GM19452 (cell line): Measurements from ENCODE around the gene SCUBE1.

Experiments used
- ATAC-seq: cut with Tn5 transposase; IDR thresholded peaks from one replicate; pipeline ENCODE4 v1.9.1; 2021; ENCODE audit not compliant: unreplicated experiment

SCUBE1 gene

DNA sequence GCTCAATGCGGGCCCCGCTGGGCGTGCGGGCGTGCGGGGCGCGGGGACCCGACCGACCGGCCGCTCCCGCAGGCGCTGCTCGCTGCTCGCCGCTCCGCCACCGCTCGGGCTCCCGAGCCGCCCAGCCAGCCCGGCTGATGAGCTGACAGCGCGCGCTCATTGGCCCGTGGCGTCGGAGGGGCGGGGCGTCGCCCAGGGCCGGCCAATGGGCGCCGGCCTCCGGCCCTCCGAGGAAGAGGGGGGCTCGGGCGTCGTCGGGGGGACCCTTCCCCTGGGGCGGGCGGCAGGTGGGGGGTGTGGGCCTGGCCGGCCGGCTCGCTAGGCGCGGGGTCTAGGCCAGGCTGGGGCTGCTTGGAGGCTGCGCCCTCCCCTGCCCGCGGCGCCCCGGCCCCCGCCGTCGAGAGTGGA lies at the start of gene SCUBE1:
Gene SCUBE1, minus strand, starts transcription at position 111 of the 408 bp plus-strand sequence. CDS start 111 bp downstream, outside the sequence.
- no peak for ATAC-seq

DNA sequence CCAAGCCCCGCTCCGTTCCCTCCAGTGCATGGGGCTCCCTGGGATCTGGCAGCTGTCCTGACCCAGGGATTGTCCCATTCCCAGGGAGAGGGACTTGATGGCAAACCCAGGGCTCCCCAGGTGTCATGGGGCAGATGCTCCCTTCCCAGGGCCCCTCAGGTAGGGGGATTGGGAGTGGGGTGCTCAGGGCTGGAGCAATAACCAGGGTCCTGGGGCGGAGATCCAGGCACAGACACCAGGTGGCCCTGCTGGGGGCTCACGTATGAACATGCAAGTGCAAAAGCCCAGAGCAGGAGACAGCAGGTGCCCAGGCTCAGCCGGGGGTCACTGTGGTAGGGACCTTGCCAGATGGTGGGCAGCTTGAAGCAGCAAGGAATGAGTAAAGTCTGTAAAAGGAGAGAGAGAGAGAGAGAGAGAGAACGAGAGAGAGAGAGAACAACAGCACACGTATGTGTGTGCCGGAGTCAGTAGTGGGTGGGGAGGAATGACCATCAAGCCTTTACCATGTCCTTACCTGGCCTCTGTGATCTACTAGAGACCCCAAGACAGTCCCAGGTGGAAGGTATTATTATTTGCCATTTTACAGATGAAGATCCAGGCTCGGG lies 49.3 kb upstream of the SCUBE1 start:
- ATAC-seq, result no peak

DNA sequence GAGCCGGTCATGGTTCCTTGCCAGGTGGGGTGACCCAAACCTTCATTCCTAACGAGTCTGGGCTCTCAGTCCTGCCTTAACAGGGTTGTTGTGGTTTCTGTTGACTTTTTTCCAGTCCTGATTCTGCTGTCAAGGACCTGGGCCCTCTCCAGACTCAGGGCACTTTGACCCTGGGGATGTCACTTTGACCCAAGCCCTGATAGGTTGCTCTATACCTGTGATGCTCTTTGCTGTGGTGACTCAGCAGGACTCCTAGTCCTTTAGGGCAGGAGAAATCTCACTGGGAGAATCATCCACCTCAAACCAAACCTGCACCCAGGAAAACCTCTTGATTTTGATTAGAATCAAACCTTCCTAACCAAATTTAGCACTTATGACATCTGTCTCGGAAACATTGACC lies 48.1 kb upstream of the SCUBE1 start:
- no peak for ATAC-seq

DNA sequence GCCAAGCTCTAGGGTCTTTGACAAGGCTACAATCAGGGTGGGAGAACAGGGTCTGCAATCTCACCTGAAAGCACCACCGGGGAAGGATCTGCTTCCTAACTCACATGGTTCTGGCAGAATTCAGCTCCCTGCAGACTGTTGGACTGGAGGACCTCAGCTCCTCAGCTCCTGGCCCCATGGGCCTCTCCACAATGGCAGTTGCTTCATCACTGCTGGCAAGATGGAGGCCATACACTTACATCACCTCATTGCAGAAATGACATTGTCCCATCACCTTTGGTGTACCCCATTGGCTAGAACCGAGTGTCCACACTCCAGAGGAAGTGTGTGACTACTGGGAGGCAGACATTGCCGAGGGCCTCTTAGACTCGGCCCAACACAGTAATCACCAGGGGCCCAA lies 47.7 kb upstream of the SCUBE1 start:
- ATAC-seq, result no peak

DNA sequence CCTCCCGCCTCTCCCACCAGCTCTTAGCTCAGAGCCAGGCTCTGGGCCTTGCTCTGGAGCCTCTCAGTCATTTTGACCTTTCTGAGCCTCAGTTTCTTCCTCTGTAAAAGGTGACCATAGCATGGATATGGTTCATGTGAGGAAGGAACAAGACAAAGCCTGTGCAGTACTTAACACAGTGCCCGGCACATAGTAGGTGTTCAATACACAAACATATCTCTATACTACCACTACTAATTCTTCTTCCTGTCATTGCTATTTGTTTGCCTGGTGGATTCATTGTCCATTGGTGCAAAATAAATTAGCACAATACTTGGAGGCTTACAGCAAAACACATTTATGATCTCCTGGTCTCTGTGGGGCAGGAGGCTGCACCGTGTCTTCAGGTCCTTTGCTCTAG lies 47.0 kb upstream of the SCUBE1 start:
- no peak for ATAC-seq

DNA sequence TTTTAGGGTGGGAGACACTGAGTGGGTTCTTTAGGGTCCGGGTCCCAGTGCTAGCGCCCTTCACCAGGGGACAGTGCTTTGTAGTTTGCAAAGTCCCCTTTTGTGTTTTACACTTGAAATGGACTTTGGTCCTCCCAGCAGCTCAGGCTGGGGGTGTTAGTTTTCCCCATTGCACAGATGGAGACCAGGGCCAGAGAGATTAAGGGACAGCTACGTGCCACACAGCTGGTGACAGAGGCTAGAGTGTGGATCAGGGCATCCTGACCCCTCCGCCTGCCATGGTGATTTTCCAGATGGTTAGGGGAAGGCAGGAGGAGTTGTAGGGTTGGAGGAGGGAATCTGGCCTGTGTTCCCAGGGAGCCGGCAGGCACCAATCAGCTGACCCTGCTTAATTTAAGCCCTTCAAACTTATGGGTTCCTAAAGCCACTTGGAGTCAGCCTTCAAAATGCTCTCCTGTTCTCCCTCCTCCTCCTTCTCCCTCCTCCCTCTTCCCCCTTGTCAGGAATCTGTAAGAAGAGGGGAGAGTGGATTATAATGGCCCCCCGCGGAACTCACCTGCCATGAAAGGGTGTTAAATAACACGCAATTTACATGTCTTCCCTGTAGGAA lies 46.2 kb upstream of the SCUBE1 start:
- no peak for ATAC-seq

DNA sequence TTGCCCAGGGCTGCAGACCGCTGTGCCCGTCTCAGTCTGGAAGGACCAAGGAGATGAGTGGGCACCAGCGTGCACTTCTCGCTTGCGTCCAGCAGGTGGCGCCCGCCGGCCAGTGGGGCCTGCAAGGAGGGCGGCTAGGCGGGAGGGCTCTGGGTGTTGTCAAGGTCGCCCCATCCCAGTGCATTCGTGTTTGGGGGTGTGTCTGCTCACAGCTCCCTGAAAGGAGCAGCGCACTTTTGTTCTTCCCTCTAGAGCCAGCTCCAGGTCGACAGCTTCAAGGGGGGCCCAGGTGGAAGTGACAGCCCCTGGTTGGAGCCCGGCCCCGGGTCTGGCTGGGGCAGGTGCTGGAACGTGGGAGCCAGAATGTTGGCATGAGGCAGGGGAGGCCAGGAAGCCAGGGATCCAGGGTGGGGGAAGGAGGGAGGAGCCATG lies 45.3 kb upstream of the SCUBE1 start:
- ATAC-seq, result no peak

DNA sequence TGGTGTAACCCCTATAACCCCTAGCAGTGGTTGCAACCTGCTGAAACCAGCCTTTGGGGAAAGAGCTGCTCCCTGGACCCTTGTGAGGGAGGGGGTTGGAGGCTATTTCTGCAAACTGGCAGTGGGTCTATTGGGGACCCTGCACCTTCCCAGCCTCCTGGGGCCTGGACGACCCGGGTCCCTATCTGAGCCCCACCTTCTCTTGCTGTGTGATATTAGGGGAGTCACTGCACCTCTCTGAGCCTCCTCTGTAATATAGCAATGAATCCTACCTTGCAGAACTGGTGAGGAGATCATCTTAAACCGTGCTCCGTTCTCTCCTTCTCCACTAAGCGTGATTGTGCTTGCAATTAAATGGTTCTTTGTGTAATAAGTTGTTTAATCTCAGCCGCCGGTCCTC lies 44.6 kb upstream of the SCUBE1 start:
- ATAC-seq, result no peak

DNA sequence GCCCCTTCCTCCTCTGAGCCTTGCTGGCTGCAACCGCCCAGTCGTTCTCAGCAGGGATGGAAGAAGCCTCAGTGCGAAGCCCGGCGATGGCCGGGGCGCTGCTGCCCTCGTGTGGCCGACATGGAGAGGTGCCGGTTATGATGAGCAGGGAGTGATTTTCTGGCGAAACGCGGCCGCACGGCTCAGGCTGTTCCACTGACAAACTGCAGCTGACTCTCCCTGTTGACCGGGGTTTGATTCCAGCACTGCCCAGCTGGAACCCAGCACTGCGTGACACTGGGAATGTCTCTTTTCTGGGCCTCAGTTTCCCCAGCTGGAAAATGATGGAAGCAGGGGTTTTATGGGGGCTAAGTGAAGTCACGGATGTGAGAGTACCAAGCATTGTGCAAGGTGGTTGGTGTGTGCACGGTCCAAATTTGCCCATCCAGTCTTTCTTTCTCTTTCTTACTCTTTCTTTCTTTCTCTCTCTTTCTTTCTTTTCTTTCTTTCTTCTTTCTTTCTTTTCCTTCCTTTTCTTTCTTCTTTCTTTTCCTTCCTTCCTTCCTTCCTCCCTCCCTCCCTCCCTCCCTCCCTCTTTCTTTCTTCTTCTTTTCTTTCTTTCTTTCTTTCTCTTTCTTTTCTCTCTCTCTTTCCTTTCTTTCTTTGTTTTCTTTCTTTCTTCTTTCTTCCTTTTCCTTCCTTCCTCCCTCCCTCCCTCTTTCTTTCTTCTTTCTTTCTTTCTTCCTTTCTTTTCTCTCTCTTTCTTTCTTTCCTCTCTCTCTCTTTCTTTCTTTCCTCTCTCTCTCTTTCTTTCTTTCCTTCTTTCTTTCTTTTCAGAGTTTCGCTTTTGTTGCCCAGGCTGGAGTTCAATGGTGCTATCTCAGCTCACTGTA lies 42.8 kb upstream of the SCUBE1 start:
- no peak for ATAC-seq

DNA sequence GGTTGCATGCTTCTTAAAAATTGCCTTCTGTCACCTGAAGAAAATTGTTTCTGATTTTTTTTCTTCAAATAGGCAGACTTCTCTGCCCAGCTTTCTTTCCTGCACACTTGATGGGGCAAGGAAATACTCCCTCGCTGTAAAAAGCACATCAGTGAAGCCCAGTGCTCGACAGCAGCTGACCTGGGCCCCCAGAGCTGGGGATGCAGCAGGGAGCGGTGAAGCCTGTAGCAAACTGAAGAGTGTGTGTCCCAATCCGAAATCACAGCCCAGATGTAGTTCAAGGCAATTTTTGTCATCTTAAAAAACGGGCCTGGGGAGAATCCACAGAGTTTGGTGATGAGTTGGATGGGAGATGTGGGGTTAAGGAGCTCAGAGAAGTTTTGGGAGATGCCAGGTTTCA lies 41.7 kb upstream of the SCUBE1 start:
- no peak for ATAC-seq

DNA sequence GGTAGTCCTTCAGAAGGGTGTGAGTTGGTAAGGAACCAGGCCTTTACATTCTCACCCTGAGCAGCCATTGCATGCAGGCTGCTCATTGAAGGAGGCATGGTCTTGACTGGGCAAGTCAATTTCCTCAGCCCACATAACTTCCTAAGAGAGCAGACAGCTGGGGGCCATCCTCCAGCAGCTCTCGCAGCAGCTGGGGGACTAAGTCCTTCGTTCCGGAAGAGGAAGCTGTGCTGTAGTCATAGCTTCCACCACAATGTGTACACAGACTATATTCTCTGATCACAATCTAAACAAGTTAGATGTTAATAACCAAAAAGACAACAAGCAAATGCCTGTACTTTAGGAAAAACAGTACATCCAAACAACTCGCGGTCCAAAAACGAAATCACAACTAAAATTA lies 38.5 kb upstream of the SCUBE1 start:
- ATAC-seq, result no peak

DNA sequence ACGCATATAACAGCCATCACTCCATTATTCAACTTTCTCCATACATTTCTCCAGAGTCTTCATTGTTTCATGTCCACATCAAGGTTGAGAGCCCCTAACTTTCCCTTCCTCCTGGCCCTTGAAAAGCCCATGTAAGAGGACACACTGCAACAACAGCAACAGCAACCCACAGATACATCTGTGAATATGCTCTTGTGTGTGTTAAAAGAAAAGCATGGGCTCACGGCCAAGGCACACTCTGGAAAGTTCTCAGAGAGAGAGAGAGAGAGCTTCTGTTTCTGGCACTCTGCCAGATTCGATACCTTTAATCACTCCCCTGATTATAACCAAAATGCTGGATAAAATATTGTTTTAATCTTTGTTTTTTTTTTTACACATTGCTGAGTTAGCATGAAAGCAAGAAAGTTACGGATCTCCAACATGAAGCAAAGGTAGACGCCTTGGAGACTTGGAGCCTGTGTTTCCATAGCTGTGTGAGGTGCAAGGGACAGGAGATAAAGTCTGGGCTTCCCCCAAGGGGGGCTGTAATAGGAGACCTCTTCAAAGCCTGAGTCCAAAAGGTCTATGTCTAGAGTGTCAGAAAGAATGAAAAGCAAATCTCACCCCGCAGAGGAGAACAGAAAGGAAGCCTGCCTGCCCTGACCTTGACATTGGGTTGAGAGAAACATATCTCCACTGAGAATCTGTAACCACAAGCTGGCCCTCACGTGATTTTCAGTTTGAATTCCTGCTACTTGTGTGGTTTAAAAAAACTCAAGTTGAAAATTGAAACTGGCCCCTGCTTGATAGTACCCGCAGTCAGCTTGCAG lies 34.9 kb upstream of the SCUBE1 start:
- peak; percentile 53 for ATAC-seq

DNA sequence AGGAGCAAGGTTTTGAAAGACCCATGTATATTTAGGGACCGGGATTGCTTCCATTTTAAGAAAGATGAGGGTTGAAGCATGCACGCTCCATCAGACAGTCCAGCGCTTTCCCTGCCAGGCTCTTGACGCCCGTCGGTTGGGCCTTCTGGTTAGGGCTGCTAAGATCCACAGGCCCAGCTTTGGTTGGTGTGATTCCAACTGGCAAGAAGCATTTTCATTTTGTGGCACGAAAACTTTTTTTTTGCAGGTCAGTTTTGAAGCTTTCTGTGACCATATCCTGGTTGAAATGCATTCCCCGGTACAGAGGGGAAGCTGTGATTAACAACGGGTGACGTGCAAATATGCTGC lies 34.4 kb upstream of the SCUBE1 start:
- no peak for ATAC-seq

DNA sequence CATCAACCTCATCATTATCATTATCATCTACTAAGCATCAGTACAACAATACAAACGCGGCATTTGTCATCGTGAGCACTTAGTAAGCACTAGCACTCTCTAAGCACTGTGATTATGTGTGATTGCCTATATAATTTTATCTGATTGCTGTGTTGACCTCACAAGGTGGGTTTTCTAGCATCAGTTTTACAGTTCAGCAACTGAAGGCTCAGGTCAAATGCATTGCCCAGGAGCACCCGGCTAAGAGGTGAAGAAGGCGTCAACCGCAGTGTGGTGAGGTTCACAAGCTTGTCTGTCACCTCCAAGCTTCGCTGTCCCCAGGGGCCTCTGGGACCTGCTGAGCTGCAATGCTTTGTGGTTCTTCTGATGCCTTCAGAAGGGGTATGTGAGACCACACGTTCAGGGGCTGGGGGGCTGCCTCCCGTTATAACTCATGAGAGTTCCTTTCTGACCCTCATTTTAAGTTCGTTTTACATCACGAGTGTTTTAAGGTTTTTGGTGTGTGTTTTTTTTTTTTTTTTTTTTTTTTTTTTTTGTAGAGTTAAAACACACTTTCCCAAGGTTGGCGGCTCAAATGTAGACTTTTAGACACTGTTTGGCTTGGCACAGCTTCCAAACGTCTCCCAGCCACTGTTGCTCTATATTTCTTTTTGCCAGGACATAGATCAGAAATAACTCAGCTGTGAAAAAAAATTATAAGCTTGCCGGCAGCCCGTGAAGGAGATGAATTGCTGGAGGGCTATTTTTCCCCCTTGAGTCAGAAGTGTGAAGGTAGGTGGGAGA lies 33.8 kb upstream of the SCUBE1 start:
- peak; percentile 73 for ATAC-seq

DNA sequence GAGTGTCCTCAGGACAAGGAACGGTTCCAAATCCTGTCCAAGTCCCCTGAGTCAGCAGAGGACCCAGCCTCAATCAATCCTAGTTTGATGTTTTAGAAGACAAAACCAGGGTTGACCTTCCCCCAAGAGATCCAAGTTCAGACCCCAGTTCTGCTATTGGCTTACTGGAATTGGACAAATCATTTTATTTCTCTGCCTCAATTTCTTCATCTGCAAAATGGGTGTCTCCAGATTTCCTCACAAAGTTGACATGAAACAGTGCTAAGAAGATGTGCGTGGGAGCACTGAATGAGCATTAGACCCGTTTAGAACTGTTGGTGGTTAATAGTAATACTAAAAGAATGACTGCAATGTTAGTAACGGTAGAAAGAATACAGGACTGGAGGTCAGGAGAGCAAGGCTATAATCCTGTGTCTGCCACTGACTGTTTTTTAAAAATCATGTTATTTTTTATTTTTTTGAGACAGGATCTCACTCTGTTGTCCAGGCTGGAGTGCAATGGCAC lies 32.8 kb upstream of the SCUBE1 start:
- no peak for ATAC-seq

DNA sequence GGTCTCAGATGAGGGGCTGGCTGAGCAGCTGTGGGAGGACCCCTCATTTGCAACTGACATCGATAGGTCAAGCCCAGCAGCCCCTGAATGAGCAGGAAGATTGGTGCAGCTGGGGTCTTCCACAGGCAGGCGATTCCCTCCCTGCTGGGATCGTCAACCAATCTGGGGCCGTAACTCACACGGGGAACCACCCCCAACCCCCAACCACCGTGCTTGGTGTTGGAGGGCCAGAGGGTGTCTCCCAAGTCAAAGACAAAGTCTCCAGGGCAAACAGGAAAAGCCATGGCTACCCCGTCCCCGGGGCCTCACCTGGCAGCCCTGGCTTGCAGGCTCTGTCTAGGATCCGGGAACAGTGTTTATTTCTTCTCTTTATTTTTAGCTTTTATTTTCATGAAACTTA lies 26.9 kb upstream of the SCUBE1 start:
- ATAC-seq, result no peak

DNA sequence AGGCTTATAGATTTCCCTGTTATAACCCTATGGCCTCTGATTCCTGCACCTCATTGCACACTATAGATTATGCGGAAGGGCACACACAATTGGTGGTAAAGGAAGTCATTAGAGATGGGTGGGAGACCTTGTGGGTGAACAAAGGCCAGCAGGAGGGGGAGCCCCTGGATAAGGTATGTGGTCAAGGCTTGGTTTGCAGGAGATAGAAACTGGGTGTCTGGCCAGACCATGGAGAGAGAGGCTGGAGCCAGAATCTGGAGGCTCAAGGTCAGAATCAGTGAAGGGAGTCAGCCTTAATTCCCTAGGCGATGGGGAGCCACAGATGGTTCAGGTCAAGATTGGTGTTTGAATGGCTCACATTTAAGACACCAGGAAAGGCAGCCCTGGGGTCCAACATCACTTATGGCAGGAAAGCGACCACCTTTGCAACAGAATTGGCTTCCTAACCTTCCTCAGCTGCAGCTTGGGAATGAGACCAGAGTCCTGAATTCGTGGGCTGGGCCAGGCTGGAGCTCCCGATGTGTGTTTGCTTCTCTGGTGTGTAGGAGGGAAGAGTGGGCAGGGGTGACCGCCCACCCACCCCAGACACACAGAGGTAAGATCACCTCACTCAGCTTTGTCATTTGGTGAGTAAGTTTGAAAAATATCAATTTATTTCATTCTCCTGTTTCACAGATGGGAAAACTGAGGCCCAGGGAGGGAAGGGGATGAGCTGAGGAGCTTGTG lies 22.7 kb upstream of the SCUBE1 start:
- no peak for ATAC-seq

DNA sequence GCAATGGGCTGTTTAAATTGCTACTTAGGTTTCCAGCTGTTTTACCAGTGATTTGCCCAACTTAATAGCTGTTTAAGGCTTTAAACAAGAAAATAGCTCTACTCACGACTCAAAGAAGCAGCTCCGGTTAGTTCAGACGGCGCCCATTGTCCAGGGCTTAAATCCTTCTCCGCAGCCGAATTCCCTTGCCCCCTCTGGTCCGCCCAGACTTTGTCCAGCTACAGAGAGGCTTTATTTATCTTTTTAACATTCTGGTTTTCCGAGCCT lies 20.9 kb upstream of the SCUBE1 start:
- no peak for ATAC-seq

DNA sequence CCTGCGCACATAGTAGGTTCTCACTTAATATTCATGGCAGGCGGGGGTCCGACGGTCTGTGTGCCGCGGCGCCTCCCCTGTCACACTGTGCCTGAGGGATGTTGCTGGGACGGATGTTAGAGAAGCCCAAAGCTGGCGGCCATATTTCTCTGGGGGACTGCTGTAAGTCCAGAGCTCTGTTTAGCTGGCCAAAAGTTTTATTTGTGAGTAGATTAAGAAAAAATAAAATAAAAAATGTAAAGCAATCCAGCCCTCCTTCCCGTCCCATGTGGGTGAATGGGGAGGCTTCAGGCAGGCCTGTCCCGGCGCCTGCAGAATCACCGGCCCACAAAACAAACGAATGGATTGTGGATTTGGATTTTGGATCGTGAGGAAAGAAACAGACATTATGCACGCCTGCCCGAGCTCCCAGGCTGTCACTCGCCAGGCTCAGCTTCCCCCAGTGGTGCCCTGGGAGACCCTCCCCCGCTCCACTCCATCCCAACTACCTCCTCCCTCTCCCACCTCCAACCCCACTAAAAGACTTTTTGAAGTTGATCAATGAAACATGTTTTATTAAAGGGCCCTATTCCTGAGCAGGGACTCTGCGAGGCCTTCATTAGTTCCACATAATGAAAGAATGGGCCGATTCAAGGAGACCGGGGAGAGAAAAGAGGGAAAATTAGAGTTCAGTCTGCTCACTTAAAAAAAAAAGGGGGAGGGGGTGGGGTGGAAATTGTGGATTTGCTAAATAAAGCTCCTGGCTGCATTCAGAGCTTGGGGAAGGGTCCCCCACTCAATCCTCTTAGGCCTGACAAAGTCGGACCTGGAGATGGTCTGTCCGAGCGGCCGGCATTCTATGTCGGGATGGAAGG lies 20.4 kb upstream of the SCUBE1 start:
- no peak for ATAC-seq
